HCT116 (cell line): ENCODE results near the gene RNF125. TPM values are rescaled to one million over a fixed set of nuclear protein-coding genes. Genes with fewer than 3 reads are reported as not detected.

Experiments
- ATAC-seq: fragments of 200-7000 bp; cut with Tn5 transposase; 2 replicates; pipeline ENCODE4 v1.9.1; 2020; ENCODE audit warnings: mild to moderate bottlenecking, moderate library complexity
- BruUV-seq: library from RNA; stranded (reverse); fragments of 400-500 nt; replicated peaks from 2 replicates; lab custom pipeline; 2021; lab: Mats Ljungman, UMichigan
- CTCF ChIA-PET: fragments of 300-600 bp; sonication (Branson Sonifier 250); formaldehyde crosslinking; loops from one replicate; lab custom pipeline; 2021; ENCODE audit warnings: antibody characterized with exemption; lab: Charles Lee
- POLR2A ChIA-PET: fragments of 300-600, 350-600 bp; sonication (Branson Sonifier 250); formaldehyde crosslinking; loops from one replicate; lab custom pipeline; 2021; ENCODE audit warnings: antibody characterized with exemption; lab: Charles Lee
- RAD21 ChIA-PET, 2 experiments: fragments of 300-600 bp; sonication (Branson Sonifier 250); formaldehyde crosslinking; loops; one replicate each; lab custom pipeline; 2023; ENCODE audit warnings: low total read pairs in 2 of 2; ENCODE audit not compliant: uncharacterized antibody in 2 of 2, unreplicated experiment in 2 of 2, low non-redundant PET in 1 of 2; lab: Charles Lee
- DNase-seq: peaks from one replicate; pipeline ENCODE4 v3.0.0-alpha.2; 2010; ENCODE audit warnings: low read depth, low spot score
- H2AFZ ChIP-seq: fragments of 200-600 bp; shearing (Covaris generic), sonication (generic); 2 replicates; pipeline ENCODE4 v1.6.1; 2017; ENCODE audit warnings: low read depth, mixed run types, mixed read lengths, antibody characterized with exemption, low read length; ENCODE audit not compliant: poor library complexity, severe bottlenecking
- H3K27ac ChIP-seq: 2 replicates; pipeline ENCODE4 v1.5.1; 2012; ENCODE audit warnings: low read depth, low read length
- H3K27me3 ChIP-seq: fragments of 200-600 bp; sonication (generic); 2 replicates; pipeline ENCODE4 v1.6.1; 2016; ENCODE audit warnings: mixed run types, low read length, mixed read lengths; ENCODE audit not compliant: insufficient read depth
- H3K36me3 ChIP-seq, 2 experiments: fragments of 200-500 bp in 1 of 2; fragments of 200-600 bp in 1 of 2; sonication (Bioruptor generic) in 1 of 2; sonication (generic) in 1 of 2; 2 replicates each; pipeline versions ENCODE4 v1.5.1 to v1.6.1; 2014 to 2016; ENCODE audit warnings: low read length in 2 of 2, inconsistent platforms in 1 of 2, mixed read lengths in 1 of 2, mixed run types in 1 of 2; ENCODE audit not compliant: insufficient read depth in 2 of 2, control insufficient read depth in 1 of 2
- H3K4me1 ChIP-seq, 2 experiments: fragments of 200-600 bp in 1 of 2; sonication (generic) in 1 of 2; 2 replicates each; pipeline versions ENCODE4 v1.5.1 to v1.6.1; 2012 to 2017; ENCODE audit warnings: low read length in 2 of 2, inconsistent platforms in 1 of 2, mild to moderate bottlenecking in 1 of 2, mixed read lengths in 1 of 2, mixed run types in 1 of 2, moderate library complexity in 1 of 2; ENCODE audit not compliant: insufficient read depth in 2 of 2, control insufficient read depth in 1 of 2
- H3K4me2 ChIP-seq: fragments of 200-600 bp; sonication (generic); 2 replicates; pipeline ENCODE4 v1.6.1; 2017; ENCODE audit warnings: mixed run types, low read length, mixed read lengths
- H3K4me3 ChIP-seq, 2 experiments: fragments of 200-600 bp in 1 of 2; sonication (generic) in 1 of 2; replicated peaks in 1 of 2; 2 replicates each; pipeline ENCODE4 v1.5.1; 2011 to 2016; ENCODE audit warnings: low read length in 2 of 2, control low read depth in 1 of 2, low read depth in 1 of 2, mild to moderate bottlenecking in 1 of 2, mixed read lengths in 1 of 2, mixed run types in 1 of 2
- H3K79me2 ChIP-seq: fragments of 200-600 bp; sonication (generic); 2 replicates; pipeline ENCODE4 v1.6.1; 2017; ENCODE audit warnings: mild to moderate bottlenecking, mixed run types, low read length, moderate library complexity, mixed read lengths; ENCODE audit not compliant: insufficient read depth
- H3K9ac ChIP-seq: fragments of 200-600 bp; sonication (generic); 2 replicates; pipeline ENCODE4 v1.6.1; 2016; ENCODE audit warnings: low read length, mixed read lengths
- H3K9me2 ChIP-seq: fragments of 200-600 bp; sonication (generic), shearing (Covaris generic); 2 replicates; pipeline ENCODE4 v1.6.1; 2017; ENCODE audit warnings: mixed run types, mild to moderate bottlenecking, moderate library complexity; ENCODE audit not compliant: insufficient read depth
- H3K9me3 ChIP-seq, 2 experiments: fragments of 200-500 bp in 1 of 2; fragments of 200-600 bp in 1 of 2; sonication (Bioruptor generic) in 1 of 2; sonication (generic) in 1 of 2; 2 replicates each; pipeline ENCODE4 v1.6.1; 2014 to 2017; ENCODE audit warnings: low read length in 2 of 2, mixed read lengths in 2 of 2, inconsistent platforms in 1 of 2, low read depth in 1 of 2, mild to moderate bottlenecking in 1 of 2, mixed run types in 1 of 2, moderate library complexity in 1 of 2; ENCODE audit not compliant: control insufficient read depth in 1 of 2, insufficient read depth in 1 of 2
- H4K20me1 ChIP-seq: fragments of 200-600 bp; sonication (generic), shearing (Covaris generic); 2 replicates; pipeline ENCODE4 v1.6.1; 2017; ENCODE audit warnings: mixed run types, mild to moderate bottlenecking, moderate library complexity; ENCODE audit not compliant: insufficient read depth
- CBX3 ChIP-seq: IDR thresholded peaks from 2 replicates; pipeline ENCODE4 v1.6.1; 2012; ENCODE audit warnings: low read depth
- EGR1 ChIP-seq: IDR thresholded peaks from 2 replicates; pipeline ENCODE4 v1.6.1; 2012; ENCODE audit warnings: low read depth
- ELF1 ChIP-seq: IDR thresholded peaks from 2 replicates; pipeline ENCODE4 v1.6.1; 2012; ENCODE audit warnings: low read depth, borderline replicate concordance
- EZH2phosphoT487 ChIP-seq: fragments of 200-600 bp; IDR thresholded peaks from 2 replicates; pipeline ENCODE4 v1.6.1; 2018; ENCODE audit warnings: antibody characterized with exemption, borderline replicate concordance
- FOSL1 ChIP-seq: IDR thresholded peaks from 2 replicates; pipeline ENCODE4 v1.6.1; 2012; ENCODE audit warnings: low read depth
- POLR2A ChIP-seq: IDR thresholded peaks from 2 replicates; pipeline ENCODE4 v1.7.0; 2011; ENCODE audit warnings: borderline replicate concordance; ENCODE audit not compliant: insufficient read depth, insufficient read length; ENCODE audit errors: extremely low read depth
- POLR2AphosphoS5 ChIP-seq: IDR thresholded peaks from 2 replicates; pipeline ENCODE4 v1.6.1; 2011; ENCODE audit warnings: mild to moderate bottlenecking, low read depth, low read length, moderate library complexity
- RAD21 ChIP-seq: IDR thresholded peaks from 2 replicates; pipeline ENCODE4 v1.6.1; 2012; ENCODE audit warnings: low read depth, mild to moderate bottlenecking
- SIN3A ChIP-seq: IDR thresholded peaks from 2 replicates; pipeline ENCODE4 v1.6.1; 2012; ENCODE audit warnings: low read depth
- SP1 ChIP-seq: IDR thresholded peaks from 2 replicates; pipeline ENCODE4 v1.6.1; 2012; ENCODE audit warnings: low read depth
- SRF ChIP-seq: IDR thresholded peaks from 2 replicates; pipeline ENCODE4 v1.6.1; 2012; ENCODE audit warnings: low read depth
- TCF7L2 ChIP-seq: IDR thresholded peaks from 2 replicates; pipeline ENCODE4 v1.7.0; 2011; ENCODE audit warnings: borderline replicate concordance, inconsistent platforms; ENCODE audit not compliant: insufficient read depth, insufficient read length; ENCODE audit errors: extremely low read depth
- YY1 ChIP-seq: IDR thresholded peaks from 2 replicates; pipeline ENCODE4 v1.6.1; 2011; ENCODE audit warnings: low read length, low read depth, moderate library complexity, mild to moderate bottlenecking; ENCODE audit not compliant: insufficient replicate concordance; ENCODE audit errors: extremely low read depth
- ZFX ChIP-seq: fragments of 450-650 bp; IDR thresholded peaks from 2 replicates; pipeline ENCODE4 v1.6.1; 2017
- intact Hi-C: fragments of 100-400 bp; cut with micrococcal nuclease; formaldehyde crosslinking; loops from 2 replicates; pipeline ENCODE4 v1.10.0; 2022
- total RNA-seq: library from RNA; stranded (reverse); gene quantifications from one replicate; pipeline ENCODE4 v1.2.1, GENCODE V29; 2021; ENCODE audit not compliant: unreplicated experiment
- TF ChIP-seq, protein P1 (sequence below): IDR thresholded peaks from 2 replicates; pipeline ENCODE4 v1.6.1; 2012; ENCODE audit warnings: low read depth
- TF ChIP-seq, protein P2 (sequence below), 3 experiments: fragments of 200-600 bp in 1 of 3; sonication (generic) in 1 of 3; IDR thresholded peaks in 2 of 3; conservative IDR thresholded peaks in 1 of 3; 2 replicates each; pipeline ENCODE4 v1.5.1; 2012 to 2017; ENCODE audit warnings: low read depth in 2 of 3, low read length in 2 of 3, antibody characterized with exemption in 1 of 3, borderline replicate concordance in 1 of 3, control low read depth in 1 of 3, mild to moderate bottlenecking in 1 of 3, mixed read lengths in 1 of 3, mixed run types in 1 of 3, moderate library complexity in 1 of 3; ENCODE audit not compliant: insufficient read depth in 1 of 3

Gene RNF125
- total RNA-seq, 1 experiment from 2014 or later = 7.4 TPM

DNA sequence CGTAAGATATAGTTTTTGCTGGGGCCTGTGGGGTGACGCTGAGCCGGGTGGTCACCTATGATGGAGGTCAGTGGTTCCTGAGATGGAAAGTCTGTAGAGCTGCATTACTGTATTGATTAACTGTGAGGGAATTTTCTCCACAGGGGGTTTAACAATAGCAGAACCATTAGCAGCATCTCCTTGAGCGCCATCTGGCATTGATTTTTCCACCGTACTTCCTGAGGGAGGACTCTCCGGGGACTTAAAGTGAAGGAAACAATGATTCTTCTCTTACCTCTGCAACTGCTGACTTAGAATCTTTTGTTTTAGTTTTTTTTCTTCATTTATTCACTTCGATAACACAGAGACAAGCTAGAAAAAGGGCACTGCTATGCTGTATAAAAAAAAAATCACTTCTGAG is 22.6 kb upstream of the RNF125 start:
- no peak overlapping the region for H3K4me2 ChIP-seq
- H3K27me3 ChIP-seq = no peaks in the 10 kb centered on the region
- no peaks in the 10 kb centered on the region for H4K20me1 ChIP-seq
- no peaks in the 10 kb centered on the region for H3K36me3 ChIP-seq
- H3K9me2 ChIP-seq = no peaks in the 10 kb centered on the region
- POLR2A ChIA-PET = no interaction called here
- BruUV-seq = no TSS peak
- no peak overlapping the region for H3K9ac ChIP-seq
- RAD21 ChIA-PET = no interaction called here
- no peak for DNase-seq
- H3K4me3 ChIP-seq = no peak overlapping the region
- H3K27ac ChIP-seq = no peak overlapping the region
- TF ChIP-seq POLR2A = no peak
- TF ChIP-seq FOSL1 = no peak
- no peaks in the 10 kb centered on the region for H3K9me3 ChIP-seq
- H3K4me1 ChIP-seq = no peaks in the 10 kb centered on the region
- CTCF ChIA-PET = no interaction called here
- intact Hi-C loops = no loop called here
- no peak for ATAC-seq
- H2AFZ ChIP-seq = no peak overlapping the region
- no peaks in the 10 kb centered on the region for H3K79me2 ChIP-seq

DNA sequence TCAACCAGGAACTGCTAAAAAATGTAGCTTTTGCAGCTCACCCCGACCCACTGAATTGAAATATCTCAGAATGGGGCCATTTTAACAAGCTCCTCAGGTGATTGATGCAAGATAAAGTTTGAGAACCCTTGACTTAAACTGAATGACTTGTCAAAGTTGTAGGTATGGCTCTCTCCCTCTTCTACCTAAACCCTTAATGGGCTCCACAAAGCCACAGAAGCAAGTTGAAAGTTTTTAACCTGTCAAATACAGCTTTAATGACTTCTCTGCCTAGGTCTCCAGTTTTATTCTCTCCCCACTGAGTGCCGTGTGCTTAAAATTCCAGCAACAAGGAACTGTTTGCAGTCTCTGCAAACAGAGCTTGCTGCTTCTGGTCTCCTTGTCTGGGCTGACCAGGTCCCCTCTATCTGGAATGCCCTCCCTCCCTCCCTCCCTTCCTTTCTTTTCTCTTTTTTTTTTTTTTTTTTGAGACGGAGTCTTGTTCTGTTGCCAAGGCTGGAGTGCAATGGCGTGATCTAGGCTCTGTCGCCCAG is 19.7 kb upstream of the RNF125 start:
- no peak overlapping the region for H2AFZ ChIP-seq
- POLR2A ChIA-PET = no interaction called here
- no peaks in the 10 kb centered on the region for H3K36me3 ChIP-seq
- no peak overlapping the region for H3K9ac ChIP-seq
- no peaks in the 10 kb centered on the region for H3K4me1 ChIP-seq
- no peaks in the 10 kb centered on the region for H3K79me2 ChIP-seq
- CTCF ChIA-PET = no interaction called here
- no peak overlapping the region for H3K27ac ChIP-seq
- H3K27me3 ChIP-seq = no peaks in the 10 kb centered on the region
- H3K9me3 ChIP-seq = no peaks in the 10 kb centered on the region
- H4K20me1 ChIP-seq = no peaks in the 10 kb centered on the region
- DNase-seq (no peak), ATAC-seq (no peak)
- H3K4me3 ChIP-seq = no peak overlapping the region
- BruUV-seq = no TSS peak
- H3K9me2 ChIP-seq = no peaks in the 10 kb centered on the region
- RAD21 ChIA-PET = no interaction called here
- intact Hi-C loops = no loop called here
- H3K4me2 ChIP-seq = no peak overlapping the region
- TF ChIP-seq EGR1 (no peak), ELF1 (no peak), RAD21 (no peak), POLR2AphosphoS5 (no peak), CBX3 (no peak), TCF7L2 (no peak), FOSL1 (no peak), SP1 (no peak), EZH2phosphoT487 (no peak), SRF (no peak), SIN3A (no peak), YY1 (no peak), ZFX (no peak), POLR2A (no peak)
- TF ChIP-seq, protein P1, sequence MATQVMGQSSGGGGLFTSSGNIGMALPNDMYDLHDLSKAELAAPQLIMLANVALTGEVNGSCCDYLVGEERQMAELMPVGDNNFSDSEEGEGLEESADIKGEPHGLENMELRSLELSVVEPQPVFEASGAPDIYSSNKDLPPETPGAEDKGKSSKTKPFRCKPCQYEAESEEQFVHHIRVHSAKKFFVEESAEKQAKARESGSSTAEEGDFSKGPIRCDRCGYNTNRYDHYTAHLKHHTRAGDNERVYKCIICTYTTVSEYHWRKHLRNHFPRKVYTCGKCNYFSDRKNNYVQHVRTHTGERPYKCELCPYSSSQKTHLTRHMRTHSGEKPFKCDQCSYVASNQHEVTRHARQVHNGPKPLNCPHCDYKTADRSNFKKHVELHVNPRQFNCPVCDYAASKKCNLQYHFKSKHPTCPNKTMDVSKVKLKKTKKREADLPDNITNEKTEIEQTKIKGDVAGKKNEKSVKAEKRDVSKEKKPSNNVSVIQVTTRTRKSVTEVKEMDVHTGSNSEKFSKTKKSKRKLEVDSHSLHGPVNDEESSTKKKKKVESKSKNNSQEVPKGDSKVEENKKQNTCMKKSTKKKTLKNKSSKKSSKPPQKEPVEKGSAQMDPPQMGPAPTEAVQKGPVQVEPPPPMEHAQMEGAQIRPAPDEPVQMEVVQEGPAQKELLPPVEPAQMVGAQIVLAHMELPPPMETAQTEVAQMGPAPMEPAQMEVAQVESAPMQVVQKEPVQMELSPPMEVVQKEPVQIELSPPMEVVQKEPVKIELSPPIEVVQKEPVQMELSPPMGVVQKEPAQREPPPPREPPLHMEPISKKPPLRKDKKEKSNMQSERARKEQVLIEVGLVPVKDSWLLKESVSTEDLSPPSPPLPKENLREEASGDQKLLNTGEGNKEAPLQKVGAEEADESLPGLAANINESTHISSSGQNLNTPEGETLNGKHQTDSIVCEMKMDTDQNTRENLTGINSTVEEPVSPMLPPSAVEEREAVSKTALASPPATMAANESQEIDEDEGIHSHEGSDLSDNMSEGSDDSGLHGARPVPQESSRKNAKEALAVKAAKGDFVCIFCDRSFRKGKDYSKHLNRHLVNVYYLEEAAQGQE = no peak
- TF ChIP-seq, protein P2, sequence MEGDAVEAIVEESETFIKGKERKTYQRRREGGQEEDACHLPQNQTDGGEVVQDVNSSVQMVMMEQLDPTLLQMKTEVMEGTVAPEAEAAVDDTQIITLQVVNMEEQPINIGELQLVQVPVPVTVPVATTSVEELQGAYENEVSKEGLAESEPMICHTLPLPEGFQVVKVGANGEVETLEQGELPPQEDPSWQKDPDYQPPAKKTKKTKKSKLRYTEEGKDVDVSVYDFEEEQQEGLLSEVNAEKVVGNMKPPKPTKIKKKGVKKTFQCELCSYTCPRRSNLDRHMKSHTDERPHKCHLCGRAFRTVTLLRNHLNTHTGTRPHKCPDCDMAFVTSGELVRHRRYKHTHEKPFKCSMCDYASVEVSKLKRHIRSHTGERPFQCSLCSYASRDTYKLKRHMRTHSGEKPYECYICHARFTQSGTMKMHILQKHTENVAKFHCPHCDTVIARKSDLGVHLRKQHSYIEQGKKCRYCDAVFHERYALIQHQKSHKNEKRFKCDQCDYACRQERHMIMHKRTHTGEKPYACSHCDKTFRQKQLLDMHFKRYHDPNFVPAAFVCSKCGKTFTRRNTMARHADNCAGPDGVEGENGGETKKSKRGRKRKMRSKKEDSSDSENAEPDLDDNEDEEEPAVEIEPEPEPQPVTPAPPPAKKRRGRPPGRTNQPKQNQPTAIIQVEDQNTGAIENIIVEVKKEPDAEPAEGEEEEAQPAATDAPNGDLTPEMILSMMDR (IDR thresholded peaks at IDR 0.05 in 2 of 3, conservative IDR thresholded peaks at IDR 0.05 in 1 of 3; ENCODE audit: borderline replicate concordance in 1 of 3, insufficient read depth in 1 of 3, low read depth in 2 of 3, low read length in 2 of 3) = no peak
